Hepatocyte (in vitro differentiated cells): ENCODE results near the gene MOB4.

ENCODE experiments used
- EZH2 ChIP-seq: fragments of 200-600 bp; sonication (generic); IDR thresholded peaks from 2 replicates; pipeline ENCODE4 v1.6.1; 2016; ENCODE audit warnings: antibody characterized with exemption, mild to moderate bottlenecking, borderline replicate concordance
- TF ChIP-seq, protein P1 (sequence below): fragments of 200-600 bp; sonication (generic); IDR thresholded peaks from 2 replicates; pipeline ENCODE4 v1.5.1; 2016; ENCODE audit warnings: antibody characterized with exemption, mild to moderate bottlenecking; ENCODE audit not compliant: poor library complexity

GRCh38 chr2:197556456-197556855, 40.6 kb downstream of the MOB4 start:
- TF ChIP-seq, protein P1, sequence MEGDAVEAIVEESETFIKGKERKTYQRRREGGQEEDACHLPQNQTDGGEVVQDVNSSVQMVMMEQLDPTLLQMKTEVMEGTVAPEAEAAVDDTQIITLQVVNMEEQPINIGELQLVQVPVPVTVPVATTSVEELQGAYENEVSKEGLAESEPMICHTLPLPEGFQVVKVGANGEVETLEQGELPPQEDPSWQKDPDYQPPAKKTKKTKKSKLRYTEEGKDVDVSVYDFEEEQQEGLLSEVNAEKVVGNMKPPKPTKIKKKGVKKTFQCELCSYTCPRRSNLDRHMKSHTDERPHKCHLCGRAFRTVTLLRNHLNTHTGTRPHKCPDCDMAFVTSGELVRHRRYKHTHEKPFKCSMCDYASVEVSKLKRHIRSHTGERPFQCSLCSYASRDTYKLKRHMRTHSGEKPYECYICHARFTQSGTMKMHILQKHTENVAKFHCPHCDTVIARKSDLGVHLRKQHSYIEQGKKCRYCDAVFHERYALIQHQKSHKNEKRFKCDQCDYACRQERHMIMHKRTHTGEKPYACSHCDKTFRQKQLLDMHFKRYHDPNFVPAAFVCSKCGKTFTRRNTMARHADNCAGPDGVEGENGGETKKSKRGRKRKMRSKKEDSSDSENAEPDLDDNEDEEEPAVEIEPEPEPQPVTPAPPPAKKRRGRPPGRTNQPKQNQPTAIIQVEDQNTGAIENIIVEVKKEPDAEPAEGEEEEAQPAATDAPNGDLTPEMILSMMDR = no peak
- no peak for TF ChIP-seq EZH2
